ENCODE results near the gene CYTH1. TPM values are rescaled to one million over a fixed set of nuclear protein-coding genes. Genes with fewer than 3 reads are reported as not detected.

The CYTH1 gene
- total RNA-seq, 1 experiment from 2014 or later = 9.7 TPM

GRCh38 chr17:78653382-78653781, 128.7 kb downstream of the CYTH1 start:
- peaks cover 0 to 2% of the 10 kb centered on the region in 2 experiments; a peak in 2 of 5 replicates for H3K9me3 Mint-ChIP-seq
- Histone ChIP-seq H2BK12ac (ENCODE audit: insufficient read length, low read depth, low read length) (no peak overlapping the region), H2BK20ac (ENCODE audit: low read depth, low read length, poor library complexity, severe bottlenecking) (no peak overlapping the region), H4K8ac (replicated peaks; ENCODE audit: insufficient read length, low read depth, low read length) (no peak overlapping the region), H3K4ac (ENCODE audit: low read depth, low read length) (no peak overlapping the region), H3K27ac (ENCODE audit: insufficient read length, low read depth, low read length) (no peak overlapping the region), H3K18ac (ENCODE audit: insufficient read length, low read depth, low read length) (no peak overlapping the region), H3K9me3 (ENCODE audit: control insufficient read depth, low read depth, low read length) (no peaks in the 10 kb centered on the region), H2BK5ac (ENCODE audit: insufficient read length, low read length) (no peak overlapping the region), H2AK5ac (ENCODE audit: insufficient read length, low read length) (no peak overlapping the region), H3K23ac (ENCODE audit: insufficient read length, low read depth, low read length) (no peak overlapping the region), H3K23me2 (ENCODE audit: insufficient read length, low read depth, low read length, poor library complexity, severe bottlenecking) (no peaks in the 10 kb centered on the region), H3K27me3 (ENCODE audit: insufficient read depth, low read length) (no peaks in the 10 kb centered on the region; the same call in 1 of the 2 replicates), H2AFZ (ENCODE audit: low read length) (no peak overlapping the region), H3K79me1 (ENCODE audit: insufficient read depth, low read depth, low read length, poor library complexity, severe bottlenecking) (no peaks in the 10 kb centered on the region), H2BK15ac (ENCODE audit: low read depth, low read length) (no peak overlapping the region), H4K20me1 (ENCODE audit: control insufficient read depth, insufficient read depth, insufficient read length) (no peaks in the 10 kb centered on the region), H3K4me2 (ENCODE audit: insufficient read depth, insufficient read length, low read length) (no peak overlapping the region), H3K56ac (ENCODE audit: insufficient read length, low read depth, low read length) (no peak overlapping the region), H2BK120ac (ENCODE audit: low read depth, low read length, poor library complexity, severe bottlenecking) (no peak overlapping the region), H3K4me1 (ENCODE audit: insufficient read depth, low read length) (no peaks in the 10 kb centered on the region), H3K79me2 (ENCODE audit: insufficient read depth, low read length) (no peaks in the 10 kb centered on the region), H3K9ac (ENCODE audit: extremely low read depth, insufficient read length, low read length) (no peak overlapping the region), H3K14ac (ENCODE audit: insufficient read depth, low read length) (no peak overlapping the region), H4K91ac (ENCODE audit: insufficient read length, low read depth, low read length) (no peak overlapping the region), H3T11ph (ENCODE audit: low read length) (no peak overlapping the region), H4K5ac (ENCODE audit: insufficient read length, low read depth, low read length) (no peak overlapping the region)
- peaks cover 3% of the 10 kb centered on the region for H3K27me3 Mint-ChIP-seq (ENCODE audit: low read depth)
- TF ChIP-seq, protein P1, sequence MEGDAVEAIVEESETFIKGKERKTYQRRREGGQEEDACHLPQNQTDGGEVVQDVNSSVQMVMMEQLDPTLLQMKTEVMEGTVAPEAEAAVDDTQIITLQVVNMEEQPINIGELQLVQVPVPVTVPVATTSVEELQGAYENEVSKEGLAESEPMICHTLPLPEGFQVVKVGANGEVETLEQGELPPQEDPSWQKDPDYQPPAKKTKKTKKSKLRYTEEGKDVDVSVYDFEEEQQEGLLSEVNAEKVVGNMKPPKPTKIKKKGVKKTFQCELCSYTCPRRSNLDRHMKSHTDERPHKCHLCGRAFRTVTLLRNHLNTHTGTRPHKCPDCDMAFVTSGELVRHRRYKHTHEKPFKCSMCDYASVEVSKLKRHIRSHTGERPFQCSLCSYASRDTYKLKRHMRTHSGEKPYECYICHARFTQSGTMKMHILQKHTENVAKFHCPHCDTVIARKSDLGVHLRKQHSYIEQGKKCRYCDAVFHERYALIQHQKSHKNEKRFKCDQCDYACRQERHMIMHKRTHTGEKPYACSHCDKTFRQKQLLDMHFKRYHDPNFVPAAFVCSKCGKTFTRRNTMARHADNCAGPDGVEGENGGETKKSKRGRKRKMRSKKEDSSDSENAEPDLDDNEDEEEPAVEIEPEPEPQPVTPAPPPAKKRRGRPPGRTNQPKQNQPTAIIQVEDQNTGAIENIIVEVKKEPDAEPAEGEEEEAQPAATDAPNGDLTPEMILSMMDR (conservative IDR thresholded peaks at IDR 0.05) = no peak
- H3K4me3 Mint-ChIP-seq = no peak overlapping the region
- H3K36me3 Mint-ChIP-seq (ENCODE audit: insufficient read depth in 1 of 3, low read depth in 3 of 3) = no peaks in the 10 kb centered on the region
- H3K4me1 Mint-ChIP-seq = no peaks in the 10 kb centered on the region
- H3K27ac Mint-ChIP-seq = no peak overlapping the region
- no CpG with 5 or more reads among the region's 5 CpGs for WGBS (ENCODE audit: extremely low coverage, insufficient read length, low lambda C conversion rate)
- no peak for DNase-seq
